ENCODE results near the gene RUNX1. TPM values are rescaled to one million over a fixed set of nuclear protein-coding genes. Genes with fewer than 3 reads are reported as not detected.

RUNX1 gene
- total and polyA plus RNA-seq, 10 of the 15 experiments (the other 5 are each of a cell fraction or from before 2014, with no cell fraction given) = 0.90 to 15.2 (median 4.1) TPM

DNA sequence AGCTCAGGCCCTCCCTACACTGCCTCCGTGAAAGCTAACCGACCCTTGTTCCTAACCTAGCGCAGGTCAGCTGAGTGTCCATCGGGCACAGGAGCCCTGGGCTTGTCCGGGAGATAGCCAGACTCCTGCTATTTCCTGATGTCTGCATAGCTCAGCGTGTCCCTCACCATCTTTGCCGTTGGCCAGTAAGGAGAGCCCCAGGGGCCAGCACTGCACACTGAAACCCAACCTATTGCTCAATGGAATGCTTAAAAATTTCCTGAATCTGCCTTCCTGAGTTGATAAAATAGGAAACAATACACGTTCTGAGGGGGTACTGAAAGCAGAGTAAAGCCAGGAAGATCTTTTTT, 2.2 kb downstream of the RUNX1 start:
- TF ChIP-seq EGR1 (IDR thresholded peaks at IDR 0.05; ENCODE audit: borderline replicate concordance in 1 of 2, low read depth in 2 of 2, low read length in 2 of 2) = no peak
- TF ChIP-seq RUNX3 (IDR thresholded peaks at IDR 0.05; ENCODE audit: low read length) = no peak
- TF ChIP-seq KDM1A (IDR thresholded peaks at IDR 0.05; ENCODE audit: borderline replicate concordance) = no peak
- TF ChIP-seq RELA (IDR thresholded peaks at IDR 0.05; ENCODE audit: borderline replicate concordance, partially characterized antibody) = no peak
- TF ChIP-seq RAD21 (IDR thresholded peaks at IDR 0.05; ENCODE audit: insufficient read depth, low read depth, low read length) = no peak
- no peak for TF ChIP-seq RAD51 (IDR thresholded peaks at IDR 0.05)
- TF ChIP-seq ZSCAN29 (IDR thresholded peaks at IDR 0.05) = no peak
- ATAC-seq (no peak), FAIRE-seq (no peak), DNase-seq (ENCODE audit: low read depth, low spot score) (no peak)
- Histone ChIP-seq H3K9me3 (replicated peaks; ENCODE audit: control insufficient read depth, insufficient read depth, low read length) (no peaks in the 10 kb centered on the region), H3K4me1 (ENCODE audit: control insufficient read depth, insufficient read depth, low read length) (peaks cover 86% of the 10 kb centered on the region), H2AFZ (ENCODE audit: control insufficient read depth, low read depth, low read length) (no peak overlapping the region), H3K27me3 (replicated peaks in 1 of 2; ENCODE audit: control insufficient read depth in 2 of 2, insufficient read depth in 2 of 2, low read length in 1 of 2) (peaks cover 0 to 1% of the 10 kb centered on the region in 2 experiments; a peak in 1 of 4 replicates), H3K79me2 (ENCODE audit: control insufficient read depth, insufficient read depth, low read length) (no peaks in the 10 kb centered on the region), H3K4me3 (peak overlapping the region; percentile 48), H4K20me1 (ENCODE audit: control insufficient read depth, insufficient read depth) (no peaks in the 10 kb centered on the region), H3K9ac (ENCODE audit: control insufficient read depth, insufficient read depth, low read length) (peak overlapping the region; percentile 62; the same call in 1 of the 2 replicates), H3K36me3 (ENCODE audit: control insufficient read depth in 2 of 2, insufficient read depth in 2 of 2, low read length in 1 of 2) (no peaks in the 10 kb centered on the region), H3K4me2 (ENCODE audit: control insufficient read depth, insufficient read depth) (peak overlapping the region; percentile 75), H3K27ac (ENCODE audit: control insufficient read depth, insufficient read depth) (peak overlapping the region; percentile 34; the same call in 1 of the 2 replicates)
- in situ Hi-C loops (cut with MboI) = no loop called here
- ChIA-PET RAD21 (ENCODE audit: unreplicated experiment) (no interaction called here), CTCF (interaction anchor here (1.0 kb wide), 1 partner anchor 103 kb away, joined by 3 read pairs; no protein-coding TSS in a partner anchor), POLR2A (no interaction called here), SMC1A (ENCODE audit: uncharacterized antibody, unreplicated experiment) (no interaction called here)
- WGBS (ENCODE audit: insufficient coverage, insufficient replicate concordance, low lambda C conversion rate, missing lambda C conversion rate) = 27% methylated on average over 8 of the region's 8 CpGs
- intact Hi-C loops (cut with micrococcal nuclease; ENCODE audit: unreplicated experiment) = loop anchor here (5.0 kb wide), 2 partner anchors 160 to 245 kb away; no protein-coding TSS in a partner anchor
- no TSS peak for BruUV-seq (replicated peaks)

DNA sequence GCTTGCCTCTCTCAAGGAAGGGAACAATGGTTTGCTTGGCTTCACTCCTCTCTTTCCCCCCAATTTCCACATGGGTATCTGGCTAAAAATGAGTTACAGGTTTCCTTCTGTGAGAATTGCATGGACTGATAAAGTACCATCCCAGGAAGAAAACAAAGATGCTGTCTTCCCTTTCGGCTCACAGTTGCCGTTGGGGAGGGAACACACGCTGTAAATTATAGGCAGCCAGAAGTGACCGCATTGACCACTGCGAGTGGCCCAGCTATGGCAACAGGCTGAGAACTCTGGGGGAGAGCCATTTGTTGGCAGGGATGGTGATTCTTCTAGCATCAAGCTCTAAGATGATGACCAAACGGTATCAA, 2.9 kb downstream of the RUNX1 start:
- no peaks in the 10 kb centered on the region for H3K79me2 ChIP-seq (ENCODE audit: control insufficient read depth, insufficient read depth, low read length)
- peak overlapping the region; percentile 75 for H3K4me2 ChIP-seq (ENCODE audit: control insufficient read depth, insufficient read depth)
- peak overlapping the region; percentile 78; the same call in 1 of the 2 replicates for H3K27ac ChIP-seq (ENCODE audit: control insufficient read depth, insufficient read depth)
- ChIA-PET RAD21 (ENCODE audit: unreplicated experiment) (no interaction called here), CTCF (interaction anchor here (1.0 kb wide), 1 partner anchor 103 kb away, joined by 3 read pairs; no protein-coding TSS in a partner anchor), POLR2A (no interaction called here), SMC1A (ENCODE audit: uncharacterized antibody, unreplicated experiment) (no interaction called here)
- no peak for TF ChIP-seq NBN (IDR thresholded peaks at IDR 0.05)
- peak; percentile 18; the same call in 1 of the 2 replicates for TF ChIP-seq CBFB (IDR thresholded peaks at IDR 0.05; ENCODE audit: low read depth)
- no peak for TF ChIP-seq CBX3 (IDR thresholded peaks at IDR 0.05; ENCODE audit: borderline replicate concordance, low read depth)
- no peak for TF ChIP-seq SMC3 (IDR thresholded peaks at IDR 0.05; ENCODE audit: borderline replicate concordance, low read length)
- peak overlapping the region; percentile 4; the same call in 1 of the 2 replicates for H3K9ac ChIP-seq (ENCODE audit: control insufficient read depth, insufficient read depth, low read length)
- peaks cover 85% of the 10 kb centered on the region for H3K4me1 ChIP-seq (ENCODE audit: control insufficient read depth, insufficient read depth, low read length)
- in situ Hi-C loops (cut with MboI) (no loop called here), intact Hi-C loops (cut with micrococcal nuclease; ENCODE audit: unreplicated experiment) (loop anchor here (5.0 kb wide), 2 partner anchors 159 to 244 kb away; no protein-coding TSS in a partner anchor)
- DNase-seq (ENCODE audit: low read depth, low spot score) (no peak), FAIRE-seq (no peak), ATAC-seq (no peak)
- 11% methylated on average over 6 of the region's 6 CpGs for WGBS (ENCODE audit: insufficient coverage, insufficient replicate concordance, low lambda C conversion rate, missing lambda C conversion rate)
- H4K20me1 ChIP-seq (ENCODE audit: control insufficient read depth, insufficient read depth) = no peaks in the 10 kb centered on the region
- no TSS peak for BruUV-seq (replicated peaks)
- no peak overlapping the region for H2AFZ ChIP-seq (ENCODE audit: control insufficient read depth, low read depth, low read length)
- H3K36me3 ChIP-seq (ENCODE audit: control insufficient read depth in 2 of 2, insufficient read depth in 2 of 2, low read length in 1 of 2) = no peaks in the 10 kb centered on the region
- no peaks in the 10 kb centered on the region for H3K9me3 ChIP-seq (replicated peaks; ENCODE audit: control insufficient read depth, insufficient read depth, low read length)
- H3K27me3 ChIP-seq (replicated peaks in 1 of 2; ENCODE audit: control insufficient read depth in 2 of 2, insufficient read depth in 2 of 2, low read length in 1 of 2) = peaks cover 0 to 1% of the 10 kb centered on the region in 2 experiments; a peak in 1 of 4 replicates
- peak overlapping the region; percentile 48; the same call in 1 of the 2 replicates for H3K4me3 ChIP-seq

All from GM12878 (cell line).